ENCODE results near the gene RAB26.

The RAB26 gene

DNA sequence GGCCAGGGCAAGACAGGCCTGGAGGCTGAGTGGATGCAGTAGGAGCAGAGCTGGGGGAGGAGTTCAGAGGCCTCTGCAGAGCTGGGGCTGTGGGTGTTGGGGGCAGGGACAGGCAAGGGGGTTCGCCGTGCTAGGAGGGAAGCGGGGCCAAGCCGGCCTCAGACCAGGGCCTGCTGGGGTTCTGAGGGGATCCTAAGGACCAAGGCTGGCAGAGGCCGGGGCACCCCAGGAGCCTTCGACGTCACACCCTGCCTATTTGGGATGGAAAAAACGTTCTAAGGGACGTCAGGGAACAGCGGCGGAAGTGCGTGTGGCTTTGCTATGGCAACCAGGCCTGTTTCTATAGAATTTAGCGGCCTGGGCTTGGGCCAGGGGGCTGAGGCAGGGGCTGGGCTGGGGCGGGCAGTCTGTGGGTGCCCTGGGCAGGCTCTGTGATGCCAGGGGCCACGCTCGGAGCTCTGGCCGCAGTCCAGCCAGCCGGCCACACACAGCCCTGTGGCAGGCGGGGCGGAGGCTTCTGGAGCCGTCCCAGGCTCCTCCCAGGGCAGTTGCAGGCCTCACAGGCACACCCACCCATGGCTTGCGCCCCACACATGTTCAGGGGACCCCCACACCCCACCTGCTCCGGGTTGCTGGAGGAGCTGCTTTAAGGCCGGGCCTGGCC lies 10.9 kb downstream of the RAB26 start:
- no peak for DNase-seq (ENCODE audit: low spot score)

DNA sequence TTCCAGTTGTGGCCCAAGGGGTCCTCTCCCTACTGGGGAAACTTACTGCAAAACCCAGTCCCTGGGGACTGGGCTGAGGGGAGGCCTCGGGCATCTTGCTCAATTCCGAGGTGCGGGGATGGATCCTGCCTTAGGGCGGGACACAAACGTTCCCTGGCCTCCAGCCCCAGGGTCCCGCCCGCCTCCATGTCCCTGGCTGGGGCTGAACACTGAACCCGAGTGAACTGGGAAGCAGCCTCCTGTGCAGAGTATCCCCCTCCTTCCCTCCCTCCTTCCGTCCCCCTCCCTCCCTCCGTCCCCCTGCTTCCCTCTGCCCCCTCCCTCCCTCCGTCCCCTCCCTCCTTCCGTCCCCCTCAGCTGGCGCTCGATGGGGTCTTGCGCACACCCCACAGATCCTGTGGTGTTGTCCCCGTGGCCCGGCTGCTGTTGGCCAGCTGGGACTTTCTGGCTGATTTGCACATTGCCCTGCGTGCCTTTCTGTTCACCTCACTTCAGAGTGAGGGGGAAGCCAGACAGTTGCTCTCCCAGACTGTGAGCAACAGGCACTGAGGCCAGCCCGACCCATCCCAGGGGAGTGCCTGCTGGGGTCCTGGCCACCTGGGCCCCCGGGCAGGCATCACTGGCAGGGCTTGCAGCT lies 12.6 kb downstream of the RAB26 start:
- no peak for DNase-seq (ENCODE audit: low spot score)

DNA sequence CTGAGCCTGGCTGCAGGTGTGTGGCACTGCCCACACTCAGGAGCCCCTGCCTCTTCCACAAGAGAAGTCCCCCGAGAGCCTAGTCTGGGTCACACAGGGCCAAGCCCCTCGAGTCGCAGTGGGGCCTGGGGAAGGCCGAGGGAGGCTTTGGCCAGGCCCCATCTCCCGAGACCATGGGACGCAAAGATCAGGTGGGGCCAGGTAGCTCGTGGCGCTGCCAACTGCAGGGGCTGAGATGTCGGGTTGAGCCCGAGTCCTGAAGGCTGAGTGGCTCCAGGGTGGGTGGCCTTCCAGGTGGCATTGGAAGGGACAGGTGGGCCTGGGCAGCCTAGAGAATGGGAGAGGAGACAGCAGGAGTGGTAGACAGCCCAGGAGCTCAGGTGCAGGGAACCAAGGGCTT lies 13.5 kb downstream of the RAB26 start:
- DNase-seq (ENCODE audit: low spot score): no peak

DNA sequence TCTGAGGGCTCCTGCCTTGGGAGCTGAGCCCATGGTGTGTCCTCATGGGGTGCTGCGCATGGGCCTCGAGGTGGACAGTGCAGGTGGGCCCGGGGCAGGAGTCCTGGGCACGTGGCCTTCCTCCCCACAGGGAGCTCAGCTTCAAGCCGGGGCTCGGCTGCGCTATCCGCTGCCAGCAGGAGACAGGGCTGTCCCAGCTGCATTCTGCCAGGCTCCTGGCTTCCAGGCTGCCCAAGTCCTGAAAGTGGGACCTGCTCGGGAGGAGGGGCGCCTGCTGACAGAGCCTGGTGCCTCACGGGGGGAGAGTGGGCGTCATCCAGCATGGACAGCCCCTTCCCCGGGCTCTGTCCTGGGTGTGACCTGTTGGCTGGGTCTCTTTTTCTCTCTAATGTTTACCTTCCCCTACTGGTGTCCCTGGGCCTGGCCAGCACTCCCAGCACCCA lies 14.3 kb downstream of the RAB26 start:
- DNase-seq (ENCODE audit: low spot score): no peak

DNA sequence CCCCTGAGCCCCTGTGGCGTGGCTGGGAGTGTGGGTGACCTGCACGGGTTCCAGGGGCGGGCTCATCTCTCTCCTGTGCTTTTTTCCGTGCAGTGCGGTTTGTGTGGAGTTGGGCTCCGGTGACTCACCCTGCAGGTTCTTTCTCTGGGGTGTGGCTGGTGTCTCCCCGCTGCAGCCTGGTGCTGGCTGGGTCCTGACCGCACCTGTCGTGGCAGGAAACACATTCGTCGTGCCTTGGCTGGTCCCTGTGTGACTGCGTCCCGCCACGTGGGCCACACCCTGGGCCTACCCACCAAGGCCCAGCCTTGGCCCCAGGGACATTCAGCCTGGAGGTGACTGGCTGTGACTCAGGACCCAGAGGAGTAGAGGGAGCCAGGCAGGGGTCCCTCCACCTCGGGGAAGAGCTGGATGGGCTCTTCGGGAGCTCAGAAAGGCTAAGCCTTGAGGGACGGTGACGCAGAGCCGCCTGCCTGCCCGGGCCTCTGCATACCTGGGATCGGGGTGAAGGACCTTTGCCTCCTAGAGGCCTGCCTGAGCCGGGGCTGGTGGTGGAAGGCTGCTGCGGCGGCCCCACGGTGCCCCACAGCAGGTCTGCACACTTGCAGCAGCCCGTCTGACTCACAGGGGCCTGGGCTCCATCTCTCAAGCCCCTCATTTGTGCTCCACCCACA lies 14.9 kb downstream of the RAB26 start:
- no peak for DNase-seq (ENCODE audit: low spot score)

DNA sequence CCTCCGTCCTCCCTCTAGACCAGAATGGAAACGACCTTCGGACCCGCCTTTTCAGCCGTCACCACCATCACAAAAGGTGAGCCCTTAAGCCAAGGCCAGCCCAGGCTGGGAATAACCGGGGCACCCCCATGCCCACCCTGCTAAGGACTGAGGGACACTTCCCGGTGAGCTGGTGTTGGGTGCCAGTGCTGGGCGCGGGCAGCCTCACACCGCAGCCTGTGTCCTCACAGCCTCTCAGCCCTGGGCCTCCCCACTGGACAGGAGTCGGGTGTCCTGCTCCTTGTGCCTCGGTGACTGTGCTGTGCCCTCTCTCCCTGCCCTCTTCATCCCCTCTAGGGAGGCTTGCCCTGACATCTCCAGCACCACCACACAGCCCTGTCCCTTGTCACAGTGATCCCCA lies 17.4 kb downstream of the RAB26 start:
- DNase-seq (ENCODE audit: low spot score): no peak

DNA sequence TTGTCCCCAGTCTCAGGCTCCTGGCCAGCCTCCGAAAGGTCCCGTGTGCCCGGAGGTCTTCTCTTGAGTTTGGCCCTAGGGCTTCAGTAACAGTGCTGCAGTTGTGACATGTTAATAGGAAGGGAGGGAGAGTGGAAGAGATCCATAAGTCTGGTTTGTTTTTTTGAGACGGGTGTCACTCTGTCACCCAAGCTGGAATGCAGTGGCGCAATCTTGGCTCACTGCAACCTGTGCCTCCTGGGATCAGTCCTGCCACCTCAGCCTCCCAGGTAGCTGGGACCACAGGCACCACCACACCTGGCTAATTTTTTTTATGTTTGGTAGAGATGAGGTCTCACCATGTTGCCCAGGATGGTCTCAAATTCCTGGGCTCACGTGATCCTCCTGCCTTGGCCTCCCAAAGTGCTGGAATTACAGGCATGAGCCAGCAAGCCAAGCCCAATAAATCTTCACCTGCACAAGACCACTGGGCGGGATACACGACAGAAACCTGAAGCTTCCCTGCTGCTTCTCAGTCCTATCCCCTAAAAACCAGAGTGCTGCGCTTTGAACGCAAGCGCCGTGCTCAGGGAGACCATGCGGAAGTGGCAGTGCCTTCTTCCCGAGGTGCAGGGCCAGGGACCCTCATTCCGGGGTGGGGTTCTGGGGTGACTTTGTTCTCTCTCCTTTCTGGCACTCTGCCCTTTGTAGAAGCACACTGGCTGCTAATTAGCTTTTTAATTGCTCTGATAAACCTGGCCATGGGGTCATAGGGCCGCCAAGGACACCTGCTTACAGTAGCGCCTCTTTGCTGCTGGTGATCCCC lies 18.0 kb downstream of the RAB26 start:
- no peak for DNase-seq (ENCODE audit: low spot score)

DNA sequence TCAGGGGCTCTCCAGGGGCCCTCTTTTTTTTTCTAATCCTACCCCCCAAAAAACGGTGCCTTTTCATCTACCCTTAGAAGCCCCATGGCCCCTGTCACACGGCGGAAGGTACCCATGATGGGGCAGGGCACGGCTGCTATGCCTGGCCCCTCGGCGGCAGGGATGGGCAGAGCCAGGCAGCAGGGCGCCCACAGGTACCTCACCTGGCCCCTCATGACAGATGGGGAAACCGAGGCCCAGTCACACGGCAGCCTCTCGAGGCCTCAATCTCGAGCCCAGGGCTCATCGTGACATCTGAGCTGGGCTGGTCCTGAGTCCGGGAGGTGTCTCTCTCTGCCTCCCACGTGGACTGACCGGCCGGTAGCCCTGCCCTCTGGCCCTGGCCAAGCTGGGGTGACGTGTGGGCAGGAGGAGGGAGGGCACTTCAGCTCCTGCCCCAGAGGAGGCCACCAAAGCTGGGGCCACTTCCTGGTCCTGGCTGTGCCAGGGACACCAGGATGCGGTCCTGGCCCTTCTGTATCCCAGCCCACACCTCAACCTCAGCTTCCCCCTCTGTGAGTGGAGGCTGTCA lies 18.7 kb downstream of the RAB26 start:
- DNase-seq (ENCODE audit: low spot score): no peak

DNA sequence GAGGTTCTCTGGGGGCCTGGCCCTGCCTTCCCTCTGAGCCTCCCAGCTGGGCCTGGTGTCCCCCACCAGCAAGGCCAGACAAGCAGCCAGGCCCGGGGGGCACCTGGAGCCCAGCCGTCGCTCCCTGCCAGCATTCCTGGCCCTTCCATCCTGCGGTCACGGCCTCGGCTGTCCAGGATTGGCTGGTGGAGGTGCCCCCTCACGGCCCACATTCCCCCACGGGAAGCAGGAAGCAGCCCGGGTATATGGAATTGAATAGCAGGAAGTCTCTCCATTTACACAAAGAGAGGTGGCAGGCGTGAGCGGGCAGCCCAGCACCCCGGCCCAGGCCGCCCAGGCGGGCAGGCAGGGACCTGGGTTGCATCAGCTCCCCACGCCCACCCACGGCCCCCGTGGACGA lies 21.7 kb downstream of the RAB26 start:
- no peak for DNase-seq (ENCODE audit: low spot score)

DNA sequence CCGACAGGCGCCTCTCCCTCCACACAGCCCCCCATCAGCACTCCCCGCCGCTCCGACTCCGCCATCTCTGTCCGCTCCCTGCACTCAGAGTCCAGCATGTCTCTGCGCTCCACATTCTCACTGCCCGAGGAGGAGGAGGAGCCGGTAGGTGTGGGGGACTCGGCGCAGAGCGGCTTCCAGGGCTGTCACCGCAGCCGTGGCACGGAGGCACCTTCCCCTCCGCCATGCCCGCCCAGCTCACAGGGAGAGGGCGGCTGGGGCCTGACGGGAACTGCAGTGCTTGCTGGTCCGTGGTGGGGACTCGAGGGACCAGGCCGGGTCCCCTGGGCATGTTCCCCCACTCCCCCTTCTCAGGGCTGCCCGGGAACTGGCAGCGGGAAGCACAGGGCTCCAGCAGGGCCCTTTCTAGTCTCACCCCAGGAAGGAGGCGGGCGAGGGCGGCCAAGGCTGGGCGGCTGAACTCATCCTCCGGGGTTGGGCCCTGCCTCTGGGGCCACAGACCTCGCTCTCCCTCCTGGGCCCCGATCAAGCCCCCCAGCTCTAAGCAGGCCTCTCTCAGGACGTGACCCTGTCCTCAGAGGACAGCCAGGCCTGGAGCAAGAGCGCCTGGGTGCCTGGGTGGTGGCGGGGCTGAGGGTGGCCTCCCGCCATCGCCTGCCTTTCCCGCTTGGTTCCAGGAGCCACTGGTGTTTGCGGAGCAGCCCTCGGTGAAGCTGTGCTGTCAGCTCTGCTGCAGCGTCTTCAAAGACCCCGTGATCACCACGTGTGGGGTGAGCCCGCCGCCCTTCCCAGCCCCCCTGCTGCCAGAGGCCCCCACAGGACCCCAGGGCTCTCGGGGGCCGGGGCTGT lies 22.4 kb downstream of the RAB26 start:
- DNase-seq (ENCODE audit: low spot score): no peak

DNA sequence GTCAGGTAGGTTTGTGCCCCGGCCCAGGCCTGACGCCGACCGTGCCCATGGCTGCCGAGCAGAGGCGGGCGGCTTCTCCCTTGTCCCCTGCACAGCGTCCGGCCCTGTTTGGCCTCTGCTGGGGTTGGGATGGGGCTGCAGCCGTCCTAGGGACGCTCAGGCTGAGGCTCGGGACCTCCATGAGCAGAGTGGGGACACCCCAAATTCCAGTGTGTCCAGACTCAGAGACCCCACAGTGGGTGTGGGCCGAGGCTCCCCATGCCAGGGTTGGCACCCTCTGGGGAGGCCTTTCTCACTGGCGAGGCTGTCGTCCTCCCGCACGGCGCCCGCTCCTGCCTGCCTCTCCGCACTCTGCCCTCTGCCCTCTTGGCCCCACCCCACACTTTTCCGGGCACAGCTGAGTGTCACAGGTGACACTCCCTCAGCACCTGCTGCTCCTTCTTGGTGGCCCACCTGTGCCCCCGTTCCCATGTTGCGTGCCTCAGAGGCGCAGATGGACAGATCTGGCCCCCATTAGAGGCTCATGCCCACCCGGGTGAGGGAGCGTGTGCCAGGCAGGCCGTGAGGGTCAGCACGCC lies 23.3 kb downstream of the RAB26 start:
- DNase-seq (ENCODE audit: low spot score): no peak

DNA sequence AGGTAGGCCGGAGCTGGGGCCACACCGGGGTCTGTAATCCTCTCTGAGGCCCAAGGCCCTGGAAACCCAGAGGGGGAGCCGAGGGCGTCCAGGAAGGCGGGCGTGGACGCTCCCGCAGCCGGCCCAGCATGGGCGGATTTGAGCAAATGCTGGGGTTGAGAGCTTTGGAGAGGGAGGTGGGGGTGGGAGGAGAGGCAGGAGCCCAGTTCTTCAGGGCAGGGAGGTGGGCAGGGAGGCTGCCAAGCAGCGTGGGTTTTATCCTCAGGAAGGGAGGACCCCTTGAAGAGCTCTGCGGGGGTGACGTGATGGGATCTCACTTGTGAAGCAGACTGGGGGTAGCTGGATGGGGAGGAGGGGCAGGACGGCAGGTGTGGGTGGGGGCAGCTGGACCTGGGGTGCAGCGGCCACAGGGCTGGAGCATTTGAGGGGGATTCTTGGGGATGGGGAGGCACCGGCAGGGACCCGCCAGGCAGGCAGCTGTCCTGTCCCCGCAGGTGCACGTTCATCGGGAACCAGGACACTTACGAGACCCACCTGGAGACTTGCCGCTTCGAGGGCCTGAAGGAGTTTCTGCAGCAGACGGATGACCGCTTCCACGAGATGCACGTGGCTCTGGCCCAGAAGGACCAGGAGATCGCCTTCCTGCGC lies 24.4 kb downstream of the RAB26 start:
- no peak for DNase-seq (ENCODE audit: low spot score)

DNA sequence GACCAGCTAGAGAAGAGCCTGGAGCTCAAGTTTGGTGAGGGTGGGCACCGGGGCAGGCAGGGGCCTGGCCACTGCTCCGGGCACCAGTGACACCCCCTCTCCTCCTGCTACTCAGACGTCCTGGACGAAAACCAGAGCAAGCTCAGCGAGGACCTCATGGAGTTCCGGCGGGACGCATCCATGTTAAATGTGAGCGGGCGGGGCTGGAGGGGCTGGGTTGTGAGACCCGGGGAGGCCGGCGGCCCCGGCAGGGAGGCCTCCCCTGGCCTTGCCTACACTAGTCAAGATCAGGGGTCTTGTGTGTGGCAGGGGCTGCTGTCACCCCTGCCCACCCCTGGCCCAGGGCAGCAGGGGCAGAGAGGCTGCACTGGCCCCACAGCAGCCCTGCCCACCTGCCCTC lies 24.9 kb downstream of the RAB26 start:
- no peak for DNase-seq (ENCODE audit: low spot score)

DNA sequence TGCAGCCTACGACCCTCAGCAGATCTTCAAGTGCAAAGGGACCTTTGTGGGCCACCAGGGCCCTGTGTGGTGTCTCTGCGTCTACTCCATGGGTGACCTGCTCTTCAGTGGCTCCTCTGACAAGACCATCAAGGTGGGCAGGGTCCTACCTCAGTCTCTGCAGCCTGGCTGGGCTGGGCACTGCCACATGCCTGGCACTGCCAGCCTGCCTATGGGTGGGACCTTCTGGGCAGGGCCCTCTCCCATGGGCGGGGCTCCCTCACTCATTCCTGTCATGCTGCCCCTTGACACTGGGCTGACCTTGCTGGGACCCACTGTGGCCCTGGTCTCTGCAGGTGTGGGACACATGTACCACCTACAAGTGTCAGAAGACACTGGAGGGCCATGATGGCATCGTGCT lies 25.5 kb downstream of the RAB26 start:
- DNase-seq (ENCODE audit: low spot score): no peak

DNA sequence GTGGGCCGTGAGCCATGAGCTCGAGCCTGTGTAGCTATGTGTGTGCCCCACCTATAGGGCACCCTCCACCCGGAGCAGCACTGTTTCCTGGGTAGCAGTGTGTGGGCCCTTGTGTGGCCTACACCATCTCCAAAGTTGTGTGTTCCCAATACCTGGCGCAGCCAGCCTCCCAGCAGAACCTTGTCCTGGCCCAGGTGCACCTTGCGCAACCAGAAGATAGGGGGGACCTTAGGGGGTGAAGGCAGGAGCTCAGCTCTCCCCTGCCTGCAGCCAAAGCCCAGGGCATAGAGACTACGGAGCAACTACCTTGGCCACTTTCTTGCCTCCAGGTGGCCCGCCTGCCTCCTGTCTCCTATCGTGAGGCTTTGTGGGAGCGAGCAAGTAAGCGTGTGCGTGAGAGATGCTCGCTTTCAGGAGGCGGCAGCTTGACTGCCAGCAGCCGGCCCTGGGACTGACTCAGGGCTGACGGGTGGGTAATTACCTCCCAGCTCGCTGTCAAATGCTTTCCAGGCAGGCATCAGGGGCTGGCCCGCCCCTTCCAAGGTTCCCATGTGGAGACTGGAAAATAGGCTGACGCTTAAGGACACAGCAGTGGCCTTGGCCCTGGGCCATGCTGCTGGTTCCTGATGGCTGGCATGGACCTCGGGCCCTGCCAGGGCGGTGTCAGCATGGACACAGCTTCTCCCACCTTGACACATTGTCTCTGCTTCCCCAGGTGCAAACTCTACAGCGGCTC lies 26.1 kb downstream of the RAB26 start:
- DNase-seq (ENCODE audit: low spot score): no peak

DNA sequence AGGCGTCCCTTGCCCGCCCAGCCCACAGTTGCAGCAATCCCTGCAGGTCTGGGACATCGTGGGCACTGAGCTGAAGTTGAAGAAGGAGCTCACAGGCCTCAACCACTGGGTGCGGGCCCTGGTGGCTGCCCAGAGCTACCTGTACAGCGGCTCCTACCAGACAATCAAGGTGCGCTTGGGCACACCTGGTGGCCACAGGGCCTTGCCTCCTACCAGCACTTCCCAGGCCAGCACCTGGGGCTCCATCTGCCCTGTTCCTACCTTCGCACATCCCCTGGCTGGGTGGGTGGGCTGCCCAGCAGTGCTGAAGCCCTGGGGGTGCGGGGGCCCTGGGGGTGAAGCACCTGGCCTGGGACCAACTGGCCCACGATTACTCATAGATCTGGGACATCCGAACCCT lies 27.0 kb downstream of the RAB26 start:
- DNase-seq (ENCODE audit: low spot score): no peak

DNA sequence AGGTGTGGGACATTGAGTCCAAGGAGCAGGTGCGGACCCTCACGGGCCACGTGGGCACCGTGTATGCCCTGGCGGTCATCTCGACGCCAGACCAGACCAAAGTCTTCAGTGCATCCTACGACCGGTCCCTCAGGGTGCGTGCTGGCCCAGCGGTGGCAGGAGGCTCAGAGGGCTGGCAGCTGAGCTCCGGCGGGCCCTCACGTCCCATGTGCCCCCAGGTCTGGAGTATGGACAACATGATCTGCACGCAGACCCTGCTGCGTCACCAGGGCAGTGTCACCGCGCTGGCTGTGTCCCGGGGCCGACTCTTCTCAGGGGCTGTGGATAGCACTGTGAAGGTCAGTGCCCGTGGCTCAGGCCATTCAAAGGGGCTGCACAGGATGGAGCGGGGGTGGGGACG lies 27.6 kb downstream of the RAB26 start:
- DNase-seq (ENCODE audit: low spot score): no peak

DNA sequence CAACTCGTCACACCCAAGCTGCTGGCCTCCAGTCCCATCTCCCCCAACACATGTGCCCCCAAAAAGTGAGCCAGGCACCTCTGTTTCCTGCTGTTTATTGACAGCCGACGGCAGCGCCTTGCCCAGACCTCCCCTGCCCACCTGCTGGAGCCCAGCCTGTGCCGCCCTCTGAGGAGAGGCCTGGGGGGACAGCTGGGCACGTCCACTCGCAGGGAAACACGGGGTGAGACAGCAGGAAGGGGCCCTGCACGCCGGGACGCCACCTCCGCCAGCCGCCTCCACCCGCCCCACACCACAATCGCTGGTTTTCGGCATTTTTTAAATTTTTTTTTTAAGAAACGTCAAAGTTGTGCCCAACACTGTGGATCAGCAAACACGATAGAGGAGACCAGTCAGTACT lies 28.7 kb downstream of the RAB26 start:
- no peak for DNase-seq (ENCODE audit: low spot score)

DNA sequence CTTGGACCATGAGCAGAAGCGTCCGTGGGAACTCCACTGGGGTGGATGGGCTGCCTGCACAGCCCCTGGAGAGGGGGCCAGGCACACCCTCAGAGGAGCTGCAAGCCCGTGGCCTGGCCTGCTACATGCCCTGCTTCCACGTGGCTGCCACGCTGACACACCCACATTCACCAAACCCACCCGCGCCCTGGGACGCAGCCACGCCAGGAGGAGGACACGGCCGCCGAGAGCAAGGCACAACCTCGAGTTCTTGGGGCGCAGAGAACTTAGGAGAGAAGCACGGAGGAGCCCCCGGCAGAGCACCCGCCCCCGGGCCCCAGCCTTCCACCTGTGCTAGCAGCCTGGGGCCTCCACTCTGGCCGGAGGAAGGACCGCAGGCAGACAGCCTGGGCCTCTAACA lies 29.1 kb downstream of the RAB26 start:
- no peak for DNase-seq (ENCODE audit: low spot score)

Measured in hematopoietic multipotent progenitor cell treated with erythropoietin and hydrocortisone succinate and interleukin-3 and kit ligand, for 15 days (in vitro differentiated cells).